MG63 (cell line): Measurements from ENCODE around the gene GBF1. TPM values are rescaled to one million over a fixed set of nuclear protein-coding genes. Genes with fewer than 3 reads are reported as not detected.

Experiments used
- DNase-seq: peaks from one replicate; pipeline ENCODE4 v3.0.0-alpha.2; 2020
- H3K27me3 ChIP-seq: fragments of 250-450 bp; sonication (Bioruptor Pico); 2 replicates; pipeline ENCODE4 v1.5.1; 2020; ENCODE audit warnings: mild to moderate bottlenecking, moderate library complexity
- H3K36me3 ChIP-seq: fragments of 250-450 bp; sonication (Bioruptor Pico); 2 replicates; pipeline ENCODE4 v1.5.1; 2020; ENCODE audit warnings: mild to moderate bottlenecking, moderate library complexity
- H3K4me3 ChIP-seq: fragments of 250-450 bp; sonication (Bioruptor Pico); 2 replicates; pipeline ENCODE4 v1.5.1; 2020; ENCODE audit warnings: mild to moderate bottlenecking, moderate library complexity
- H3K9me3 ChIP-seq: fragments of 250-450 bp; sonication (Bioruptor Pico); 2 replicates; pipeline ENCODE4 v1.5.1; 2020; ENCODE audit warnings: mild to moderate bottlenecking, moderate library complexity
- total RNA-seq: library from RNA; depleted of rRNA; stranded (reverse); fragments of >200 nt; shearing (Covaris generic); gene quantifications from 2 replicates; pipeline ENCODE4 v1.2.3, GENCODE V29; 2014; ENCODE audit warnings: low replicate concordance

Gene GBF1
- total RNA-seq, 1 experiment from 2014 or later, result 15.8 TPM

GRCh38 chr10:102410429-102411073 lies 165.2 kb downstream of the GBF1 start:
- DNase-seq, result no peak
- Histone ChIP-seq H3K27me3 (peaks cover 33% of the 10 kb centered on the region), H3K4me3 (no peak overlapping the region), H3K9me3 (no peaks in the 10 kb centered on the region), H3K36me3 (no peaks in the 10 kb centered on the region)

DNA sequence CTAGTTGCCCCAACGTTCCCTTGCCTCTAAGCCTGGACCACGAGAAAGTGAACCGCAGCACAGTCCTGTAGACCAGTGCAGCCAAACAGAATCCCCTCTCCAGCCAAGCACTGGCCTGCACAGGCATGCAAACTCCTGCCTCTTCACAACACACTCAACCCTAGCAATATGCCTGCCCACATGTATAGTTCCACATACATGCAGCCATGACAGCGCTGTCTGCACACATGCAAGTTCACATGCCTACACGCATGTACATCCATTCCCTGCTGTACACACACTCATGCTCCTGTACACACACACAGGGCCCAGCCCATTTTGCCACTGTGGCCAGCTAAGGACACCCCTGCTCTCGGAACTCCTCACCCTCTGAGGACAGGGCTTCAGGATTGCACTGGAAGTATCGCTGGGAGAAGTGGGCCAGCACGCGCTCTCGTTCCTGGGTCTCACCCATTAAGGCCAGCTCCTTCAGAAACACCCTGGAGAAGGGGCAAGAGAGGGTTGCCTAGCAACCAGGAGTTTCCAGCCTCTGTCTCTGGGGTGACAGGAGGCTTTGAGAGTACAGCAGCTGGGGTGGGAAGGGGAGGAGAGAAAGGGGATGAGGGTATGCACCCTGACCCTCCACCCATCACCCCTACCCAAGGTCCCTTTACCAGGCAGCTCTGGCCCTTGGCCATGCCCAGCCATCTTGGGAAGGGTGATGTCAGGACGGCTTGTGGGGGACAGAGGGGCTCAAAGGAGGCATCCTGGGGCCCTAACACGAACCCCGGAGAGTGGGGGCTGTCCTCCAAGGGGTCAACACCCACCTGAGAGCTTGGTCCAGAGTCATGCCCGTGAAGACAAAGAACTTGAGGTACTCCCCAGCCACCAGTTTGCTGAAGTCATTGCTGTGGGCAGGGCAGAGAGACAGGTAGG lies 166.3 kb downstream of the GBF1 start:
- H3K27me3 ChIP-seq, result peaks cover 33% of the 10 kb centered on the region

GRCh38 chr10:102412293-102412692 lies 167.0 kb downstream of the GBF1 start:
- Histone ChIP-seq H3K9me3 (no peaks in the 10 kb centered on the region), H3K27me3 (peaks cover 33% of the 10 kb centered on the region), H3K36me3 (no peaks in the 10 kb centered on the region), H3K4me3 (no peak overlapping the region)
- no peak for DNase-seq

More for the DNA sequence above, 166.3 kb downstream of the GBF1 start:
- Histone ChIP-seq H3K4me3 (no peak overlapping the region), H3K36me3 (no peaks in the 10 kb centered on the region), H3K9me3 (no peaks in the 10 kb centered on the region)
- DNase-seq, result no peak

- H3K9me3 ChIP-seq, result no peaks in the 10 kb centered on the region
- H3K27me3 ChIP-seq, result peaks cover 33% of the 10 kb centered on the region
- H3K36me3 ChIP-seq, result no peaks in the 10 kb centered on the region
- no peak for DNase-seq
- no peak overlapping the region for H3K4me3 ChIP-seq
Measured at GRCh38 chr10:102413053-102413705, 167.8 kb downstream of the GBF1 start.

- H3K27me3 ChIP-seq, result peaks cover 31% of the 10 kb centered on the region
Measured at GRCh38 chr10:102413806-102414561, 168.7 kb downstream of the GBF1 start.

DNA sequence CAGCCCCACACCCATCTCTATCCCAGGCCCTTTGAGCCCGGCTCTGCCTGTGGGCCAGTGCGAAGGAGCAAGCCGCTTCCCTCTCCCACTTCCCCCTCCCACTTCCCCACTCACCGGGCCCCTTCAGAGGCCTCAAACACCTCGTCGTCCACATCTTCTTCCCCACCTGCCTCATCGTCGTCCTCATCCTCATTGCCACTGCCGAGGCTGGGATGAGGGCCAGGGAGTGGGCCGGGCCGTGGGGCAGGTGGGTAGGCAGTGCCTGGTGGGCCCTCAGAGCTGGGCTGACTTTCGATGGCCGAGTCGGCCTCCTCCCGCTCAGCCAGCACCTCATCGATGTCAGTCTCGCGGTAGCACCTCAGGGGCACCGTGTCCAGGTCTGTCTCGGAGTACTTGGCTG lies 169.4 kb downstream of the GBF1 start:
- DNase-seq, result no peak
- Histone ChIP-seq H3K9me3 (no peaks in the 10 kb centered on the region), H3K36me3 (no peaks in the 10 kb centered on the region), H3K27me3 (peaks cover 29% of the 10 kb centered on the region), H3K4me3 (no peak overlapping the region)

More at GRCh38 chr10:102413806-102414561, 168.7 kb downstream of the GBF1 start:
- no peak for DNase-seq
- Histone ChIP-seq H3K36me3 (no peaks in the 10 kb centered on the region), H3K9me3 (no peaks in the 10 kb centered on the region), H3K4me3 (no peak overlapping the region)

- Histone ChIP-seq H3K4me3 (no peak overlapping the region), H3K27me3 (peaks cover 17% of the 10 kb centered on the region), H3K36me3 (no peaks in the 10 kb centered on the region), H3K9me3 (no peaks in the 10 kb centered on the region)
- no peak for DNase-seq
Measured at GRCh38 chr10:102416283-102416682, 171.0 kb downstream of the GBF1 start.

GRCh38 chr10:102416695-102417094 lies 171.4 kb downstream of the GBF1 start:
- no peak overlapping the region for H3K4me3 ChIP-seq
- H3K27me3 ChIP-seq, result peaks cover 13% of the 10 kb centered on the region
- DNase-seq, result no peak
- no peaks in the 10 kb centered on the region for H3K36me3 ChIP-seq
- H3K9me3 ChIP-seq, result no peaks in the 10 kb centered on the region

DNA sequence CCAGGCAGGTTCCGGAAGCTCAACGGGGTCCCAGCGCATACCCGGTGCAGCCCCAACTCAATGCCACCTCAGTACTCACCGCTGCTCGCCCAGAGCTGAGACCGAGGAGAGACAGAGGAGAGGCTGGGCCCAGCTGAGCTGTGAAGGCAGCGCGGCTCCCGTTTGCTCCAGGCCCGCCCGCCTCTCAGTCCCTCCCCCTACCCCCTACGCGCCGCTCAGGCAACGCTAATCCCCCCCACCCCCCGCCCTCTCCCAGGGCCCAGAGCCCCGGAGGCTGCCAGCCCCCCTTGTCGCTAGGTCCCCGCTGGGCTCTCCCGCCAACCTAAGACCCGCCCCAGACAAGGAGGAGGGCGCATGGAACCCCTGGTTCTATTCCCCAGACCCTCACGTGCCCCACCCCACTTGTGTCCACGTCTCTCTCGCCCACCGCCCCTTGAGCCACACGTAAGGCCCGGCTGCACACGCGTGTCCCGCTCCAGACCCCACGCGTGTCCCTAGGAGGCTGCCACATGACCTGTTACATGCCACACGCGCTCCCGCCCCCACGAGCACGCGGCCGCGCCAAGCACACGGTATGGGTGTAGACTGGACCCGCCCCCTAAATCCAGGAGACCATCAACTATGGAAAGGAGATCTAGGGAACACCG lies 173.4 kb downstream of the GBF1 start, which contains the start of gene PSD:
PSD (minus strand) TSS at position 164 of the 647 bp plus-strand sequence. CDS start 1,747 bp downstream, outside the sequence.
- peak within 1 kb of the TSS; percentile 69 for H3K4me3 ChIP-seq
- no peak for DNase-seq
- peaks cover 5% of the 10 kb centered on the region; the same call in 1 of the 2 replicates for H3K36me3 ChIP-seq
- H3K27me3 ChIP-seq, result peaks cover 4% of the 10 kb centered on the region
- H3K9me3 ChIP-seq, result no peaks in the 10 kb centered on the region

- Histone ChIP-seq H3K36me3 (peaks cover 5% of the 10 kb centered on the region), H3K9me3 (no peaks in the 10 kb centered on the region), H3K4me3 (peak overlapping the region; percentile 69), H3K27me3 (peaks cover 4% of the 10 kb centered on the region)
- DNase-seq, result peak; percentile 37
Measured at GRCh38 chr10:102419269-102420180, 174.2 kb downstream of the GBF1 start.

DNA sequence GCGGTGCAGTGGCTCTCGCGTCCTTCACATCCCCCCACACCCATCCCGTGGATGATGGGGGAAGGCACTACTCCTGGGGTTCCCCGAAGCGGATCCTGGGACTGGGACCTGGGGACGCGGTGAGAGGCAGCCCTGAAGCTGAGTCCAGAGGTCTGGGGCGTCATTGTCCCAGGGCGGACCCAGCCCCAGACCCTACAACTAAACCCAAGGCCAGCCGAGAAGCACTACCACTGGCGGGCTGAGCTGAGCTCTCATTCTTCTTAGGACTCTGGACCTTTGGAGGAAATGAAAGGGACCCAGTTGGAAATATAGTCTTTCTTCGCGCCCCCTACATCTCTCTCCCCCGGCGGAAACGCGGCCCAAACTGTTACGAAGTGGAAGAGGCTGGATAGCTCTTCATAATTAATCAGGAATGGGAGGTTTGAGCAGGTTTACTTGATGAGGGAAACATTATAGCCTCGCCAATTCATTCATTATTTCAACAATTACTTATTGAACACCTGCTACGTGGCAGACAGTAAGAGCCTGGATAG lies 174.9 kb downstream of the GBF1 start:
- no peak for DNase-seq
- no peaks in the 10 kb centered on the region for H3K9me3 ChIP-seq
- peak overlapping the region; percentile 69 for H3K4me3 ChIP-seq
- peaks cover 4% of the 10 kb centered on the region for H3K27me3 ChIP-seq
- H3K36me3 ChIP-seq, result peaks cover 5% of the 10 kb centered on the region

GRCh38 chr10:102420714-102421506 lies 175.6 kb downstream of the GBF1 start, which contains the start of gene FBXL15:
TSS of gene FBXL15 (plus strand) at chr10:102420836. CDS start at chr10:102421130, 294 bp downstream.
- Histone ChIP-seq H3K4me3 (peak within 1 kb of the TSS; percentile 69), H3K27me3 (peaks cover 4% of the 10 kb centered on the region), H3K9me3 (no peaks in the 10 kb centered on the region), H3K36me3 (peaks cover 5% of the 10 kb centered on the region)
- DNase-seq, result peak; percentile 92

- Histone ChIP-seq H3K4me3 (peak overlapping the region; percentile 69), H3K9me3 (no peaks in the 10 kb centered on the region), H3K36me3 (peaks cover 5% of the 10 kb centered on the region), H3K27me3 (peaks cover 4% of the 10 kb centered on the region)
- no peak for DNase-seq
Measured at GRCh38 chr10:102421507-102421756, 176.1 kb downstream of the GBF1 start.

DNA sequence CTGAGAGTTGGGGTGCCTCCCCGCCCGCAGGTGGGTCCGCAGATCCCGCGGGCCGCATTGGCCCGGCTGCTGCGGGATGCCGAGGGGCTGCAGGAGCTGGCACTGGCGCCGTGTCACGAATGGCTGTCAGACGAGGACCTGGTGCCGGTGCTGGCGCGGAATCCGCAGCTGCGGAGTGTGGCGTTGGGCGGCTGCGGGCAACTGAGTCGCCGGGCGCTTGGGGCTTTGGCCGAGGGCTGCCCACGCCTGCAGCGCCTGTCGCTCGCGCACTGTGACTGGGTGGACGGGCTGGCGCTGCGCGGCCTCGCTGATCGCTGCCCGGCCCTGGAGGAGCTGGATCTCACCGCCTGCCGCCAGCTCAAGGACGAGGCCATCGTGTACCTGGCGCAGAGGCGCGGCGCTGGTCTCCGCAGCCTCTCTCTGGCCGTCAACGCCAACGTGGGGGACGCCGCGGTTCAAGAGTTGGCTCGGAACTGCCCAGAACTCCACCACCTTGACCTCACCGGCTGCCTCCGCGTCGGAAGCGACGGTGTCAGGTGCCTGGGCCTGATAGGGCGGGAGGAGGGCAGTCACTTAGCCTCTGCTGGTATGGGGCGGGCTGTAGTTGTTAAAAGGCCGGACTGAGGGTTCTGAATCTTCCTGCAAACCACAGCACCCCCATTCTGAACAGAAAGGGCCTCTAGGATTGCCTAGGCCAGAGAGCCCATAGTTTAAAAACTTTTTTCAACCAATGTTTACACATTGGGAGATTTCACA lies 176.6 kb downstream of the GBF1 start:
- peak; percentile 30 for DNase-seq
- peaks cover 4% of the 10 kb centered on the region for H3K27me3 ChIP-seq

More for the DNA sequence above, 176.6 kb downstream of the GBF1 start:
- peaks cover 5% of the 10 kb centered on the region for H3K36me3 ChIP-seq
- peak overlapping the region; percentile 69 for H3K4me3 ChIP-seq
- no peaks in the 10 kb centered on the region for H3K9me3 ChIP-seq
